ENCODE results near the gene VMP1.

Gene VMP1

DNA sequence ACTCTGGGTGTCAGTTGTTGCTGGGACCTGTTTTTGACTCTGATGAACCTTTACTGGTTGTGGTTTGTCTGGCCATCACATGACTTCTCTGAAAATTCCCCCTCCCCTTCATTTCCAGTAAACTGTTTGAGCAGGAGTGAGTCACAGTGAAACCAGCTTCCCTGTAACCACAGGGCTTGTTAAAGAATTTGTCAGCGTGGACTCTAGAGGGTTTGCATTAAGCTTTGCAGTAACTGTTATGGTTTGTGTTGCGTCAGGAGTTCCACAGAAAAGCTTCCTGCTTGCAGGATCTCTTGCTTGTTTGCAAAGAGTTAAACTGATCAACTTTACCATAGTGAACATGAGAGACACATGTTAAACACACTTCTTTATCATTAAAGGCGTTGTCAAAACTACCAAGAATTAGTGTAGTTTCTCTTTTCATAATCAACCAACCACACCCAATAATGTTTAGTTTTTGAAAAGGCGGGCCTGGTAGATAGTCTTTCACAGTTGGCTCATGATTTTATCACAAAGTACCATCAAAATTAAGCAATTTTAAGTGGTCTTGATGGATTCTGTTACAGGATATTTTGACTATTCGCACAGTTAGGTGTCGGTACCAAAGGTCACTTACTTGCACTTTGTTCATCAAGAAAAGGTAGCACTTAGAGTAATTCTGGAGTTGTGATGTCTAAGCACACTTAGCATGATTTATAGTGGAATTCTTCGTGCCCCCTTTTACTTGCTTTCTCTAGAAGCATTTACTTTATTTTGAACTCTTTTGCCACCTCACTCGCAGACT, 79.3 kb downstream of the VMP1 start (continued):
- TF ChIP-seq, protein P1, sequence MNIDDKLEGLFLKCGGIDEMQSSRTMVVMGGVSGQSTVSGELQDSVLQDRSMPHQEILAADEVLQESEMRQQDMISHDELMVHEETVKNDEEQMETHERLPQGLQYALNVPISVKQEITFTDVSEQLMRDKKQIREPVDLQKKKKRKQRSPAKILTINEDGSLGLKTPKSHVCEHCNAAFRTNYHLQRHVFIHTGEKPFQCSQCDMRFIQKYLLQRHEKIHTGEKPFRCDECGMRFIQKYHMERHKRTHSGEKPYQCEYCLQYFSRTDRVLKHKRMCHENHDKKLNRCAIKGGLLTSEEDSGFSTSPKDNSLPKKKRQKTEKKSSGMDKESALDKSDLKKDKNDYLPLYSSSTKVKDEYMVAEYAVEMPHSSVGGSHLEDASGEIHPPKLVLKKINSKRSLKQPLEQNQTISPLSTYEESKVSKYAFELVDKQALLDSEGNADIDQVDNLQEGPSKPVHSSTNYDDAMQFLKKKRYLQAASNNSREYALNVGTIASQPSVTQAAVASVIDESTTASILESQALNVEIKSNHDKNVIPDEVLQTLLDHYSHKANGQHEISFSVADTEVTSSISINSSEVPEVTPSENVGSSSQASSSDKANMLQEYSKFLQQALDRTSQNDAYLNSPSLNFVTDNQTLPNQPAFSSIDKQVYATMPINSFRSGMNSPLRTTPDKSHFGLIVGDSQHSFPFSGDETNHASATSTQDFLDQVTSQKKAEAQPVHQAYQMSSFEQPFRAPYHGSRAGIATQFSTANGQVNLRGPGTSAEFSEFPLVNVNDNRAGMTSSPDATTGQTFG (tag by site-specific recombination; IDR thresholded peaks at IDR 0.05; ENCODE audit: borderline replicate concordance) = no peak
- TF ChIP-seq ZNF473 (tag by site-specific recombination; IDR thresholded peaks at IDR 0.05) = no peak
- TF ChIP-seq, protein P2, sequence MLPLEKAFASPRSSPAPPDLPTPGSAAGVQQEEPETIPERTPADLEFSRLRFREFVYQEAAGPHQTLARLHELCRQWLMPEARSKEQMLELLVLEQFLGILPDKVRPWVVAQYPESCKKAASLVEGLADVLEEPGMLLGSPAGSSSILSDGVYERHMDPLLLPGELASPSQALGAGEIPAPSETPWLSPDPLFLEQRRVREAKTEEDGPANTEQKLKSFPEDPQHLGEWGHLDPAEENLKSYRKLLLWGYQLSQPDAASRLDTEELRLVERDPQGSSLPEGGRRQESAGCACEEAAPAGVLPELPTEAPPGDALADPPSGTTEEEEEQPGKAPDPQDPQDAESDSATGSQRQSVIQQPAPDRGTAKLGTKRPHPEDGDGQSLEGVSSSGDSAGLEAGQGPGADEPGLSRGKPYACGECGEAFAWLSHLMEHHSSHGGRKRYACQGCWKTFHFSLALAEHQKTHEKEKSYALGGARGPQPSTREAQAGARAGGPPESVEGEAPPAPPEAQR (tag by site-specific recombination; IDR thresholded peaks at IDR 0.05) = no peak; the same call in 1 of the 2 replicates
- no peak for TF ChIP-seq PRDM2 (tag by site-specific recombination; IDR thresholded peaks at IDR 0.05; ENCODE audit: borderline replicate concordance)
- no peak; the same call in 1 of the 2 replicates for TF ChIP-seq GLI2 (tag by site-specific recombination; IDR thresholded peaks at IDR 0.05; ENCODE audit: borderline replicate concordance, low read depth)
- TF ChIP-seq ZBTB49 (tag by site-specific recombination; IDR thresholded peaks at IDR 0.05; ENCODE audit: low read depth) = no peak
- TF ChIP-seq, protein P3, sequence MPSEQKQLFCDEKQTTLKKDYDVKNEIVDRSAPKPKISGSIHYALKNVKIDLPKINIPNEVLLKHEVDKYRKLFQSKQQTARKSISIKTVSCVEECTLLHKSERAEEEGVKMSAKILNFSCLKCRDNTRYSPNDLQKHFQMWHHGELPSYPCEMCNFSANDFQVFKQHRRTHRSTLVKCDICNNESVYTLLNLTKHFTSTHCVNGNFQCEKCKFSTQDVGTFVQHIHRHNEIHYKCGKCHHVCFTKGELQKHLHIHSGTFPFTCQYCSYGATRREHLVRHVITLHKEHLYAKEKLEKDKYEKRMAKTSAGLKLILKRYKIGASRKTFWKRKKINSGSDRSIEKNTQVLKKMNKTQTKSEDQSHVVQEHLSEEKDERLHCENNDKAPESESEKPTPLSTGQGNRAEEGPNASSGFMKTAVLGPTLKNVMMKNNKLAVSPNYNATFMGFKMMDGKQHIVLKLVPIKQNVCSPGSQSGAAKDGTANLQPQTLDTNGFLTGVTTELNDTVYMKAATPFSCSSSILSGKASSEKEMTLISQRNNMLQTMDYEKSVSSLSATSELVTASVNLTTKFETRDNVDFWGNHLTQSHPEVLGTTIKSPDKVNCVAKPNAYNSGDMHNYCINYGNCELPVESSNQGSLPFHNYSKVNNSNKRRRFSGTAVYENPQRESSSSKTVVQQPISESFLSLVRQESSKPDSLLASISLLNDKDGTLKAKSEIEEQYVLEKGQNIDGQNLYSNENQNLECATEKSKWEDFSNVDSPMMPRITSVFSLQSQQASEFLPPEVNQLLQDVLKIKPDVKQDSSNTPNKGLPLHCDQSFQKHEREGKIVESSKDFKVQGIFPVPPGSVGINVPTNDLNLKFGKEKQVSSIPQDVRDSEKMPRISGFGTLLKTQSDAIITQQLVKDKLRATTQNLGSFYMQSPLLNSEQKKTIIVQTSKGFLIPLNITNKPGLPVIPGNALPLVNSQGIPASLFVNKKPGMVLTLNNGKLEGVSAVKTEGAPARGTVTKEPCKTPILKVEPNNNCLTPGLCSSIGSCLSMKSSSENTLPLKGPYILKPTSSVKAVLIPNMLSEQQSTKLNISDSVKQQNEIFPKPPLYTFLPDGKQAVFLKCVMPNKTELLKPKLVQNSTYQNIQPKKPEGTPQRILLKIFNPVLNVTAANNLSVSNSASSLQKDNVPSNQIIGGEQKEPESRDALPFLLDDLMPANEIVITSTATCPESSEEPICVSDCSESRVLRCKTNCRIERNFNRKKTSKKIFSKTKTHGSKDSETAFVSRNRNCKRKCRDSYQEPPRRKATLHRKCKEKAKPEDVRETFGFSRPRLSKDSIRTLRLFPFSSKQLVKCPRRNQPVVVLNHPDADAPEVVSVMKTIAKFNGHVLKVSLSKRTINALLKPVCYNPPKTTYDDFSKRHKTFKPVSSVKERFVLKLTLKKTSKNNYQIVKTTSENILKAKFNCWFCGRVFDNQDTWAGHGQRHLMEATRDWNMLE (tag by site-specific recombination; conservative IDR thresholded peaks at IDR 0.05; ENCODE audit: low read depth) = no peak
- no peak for TF ChIP-seq ZSCAN16 (tag by site-specific recombination; IDR thresholded peaks at IDR 0.05)
- no peak for TF ChIP-seq ZNF404 (tag by site-specific recombination; IDR thresholded peaks at IDR 0.05)
- TF ChIP-seq, protein P4, sequence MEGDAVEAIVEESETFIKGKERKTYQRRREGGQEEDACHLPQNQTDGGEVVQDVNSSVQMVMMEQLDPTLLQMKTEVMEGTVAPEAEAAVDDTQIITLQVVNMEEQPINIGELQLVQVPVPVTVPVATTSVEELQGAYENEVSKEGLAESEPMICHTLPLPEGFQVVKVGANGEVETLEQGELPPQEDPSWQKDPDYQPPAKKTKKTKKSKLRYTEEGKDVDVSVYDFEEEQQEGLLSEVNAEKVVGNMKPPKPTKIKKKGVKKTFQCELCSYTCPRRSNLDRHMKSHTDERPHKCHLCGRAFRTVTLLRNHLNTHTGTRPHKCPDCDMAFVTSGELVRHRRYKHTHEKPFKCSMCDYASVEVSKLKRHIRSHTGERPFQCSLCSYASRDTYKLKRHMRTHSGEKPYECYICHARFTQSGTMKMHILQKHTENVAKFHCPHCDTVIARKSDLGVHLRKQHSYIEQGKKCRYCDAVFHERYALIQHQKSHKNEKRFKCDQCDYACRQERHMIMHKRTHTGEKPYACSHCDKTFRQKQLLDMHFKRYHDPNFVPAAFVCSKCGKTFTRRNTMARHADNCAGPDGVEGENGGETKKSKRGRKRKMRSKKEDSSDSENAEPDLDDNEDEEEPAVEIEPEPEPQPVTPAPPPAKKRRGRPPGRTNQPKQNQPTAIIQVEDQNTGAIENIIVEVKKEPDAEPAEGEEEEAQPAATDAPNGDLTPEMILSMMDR (tag by site-specific recombination; IDR thresholded peaks at IDR 0.05) = no peak
- peak; percentile 82 for TF ChIP-seq ZNF394 (tag by site-specific recombination; IDR thresholded peaks at IDR 0.05; ENCODE audit: borderline replicate concordance)
- TF ChIP-seq EGR2 (tag by site-specific recombination; IDR thresholded peaks at IDR 0.05; ENCODE audit: low read depth) = no peak
- TF ChIP-seq MZF1 (tag by site-specific recombination; IDR thresholded peaks at IDR 0.05; ENCODE audit: borderline replicate concordance) = peak; percentile 89
- no peak for TF ChIP-seq YY1 (tag by site-specific recombination; IDR thresholded peaks at IDR 0.05)
- TF ChIP-seq ZNF510 (tag by site-specific recombination; IDR thresholded peaks at IDR 0.05; ENCODE audit: insufficient replicate concordance) = no peak
